IMR-90 (cell line): ENCODE data around the gene ZDHHC14. TPM values are rescaled to one million over a fixed set of nuclear protein-coding genes. Genes with fewer than 3 reads are reported as not detected.

ENCODE experiments used
- ATAC-seq: fragments of 200-7000 bp; cut with Tn5 transposase; 2 replicates; pipeline ENCODE4 v1.9.1; 2020; ENCODE audit warnings: low read depth, mild to moderate bottlenecking, moderate library complexity
- BruUV-seq: library from RNA; stranded (reverse); fragments of 400-500 nt; replicated peaks from 2 replicates; lab custom pipeline; 2021; lab: Mats Ljungman, UMichigan
- CTCF ChIA-PET: fragments of 300-600 bp; formaldehyde crosslinking; extraction: SDS; loops from one replicate; lab custom pipeline; 2021; ENCODE audit warnings: antibody characterized with exemption; lab: Yijun Ruan, JAX
- POLR2A ChIA-PET: fragments of 300-600 bp; sonication (Branson Sonifier 250); formaldehyde crosslinking; loops from one replicate; lab custom pipeline; 2022; ENCODE audit warnings: antibody characterized with exemption; ENCODE audit not compliant: unreplicated experiment; lab: Charles Lee
- DNase-seq: peaks from one replicate; pipeline ENCODE4 v3.0.0; 2013
- H2AFZ ChIP-seq: replicated peaks from 2 replicates; pipeline ENCODE3; 2013; ENCODE audit warnings: low read length, mild to moderate bottlenecking; ENCODE audit not compliant: poor library complexity
- H2AK5ac ChIP-seq: 2 replicates; pipeline ENCODE4 v1.6.1; 2013; ENCODE audit warnings: low read depth, low read length, inconsistent platforms
- H2AK9ac ChIP-seq: replicated peaks from 2 replicates; pipeline ENCODE3; 2013; ENCODE audit warnings: mild to moderate bottlenecking, low read depth, low read length, moderate library complexity; ENCODE audit not compliant: poor library complexity
- H2BK120ac ChIP-seq: 2 replicates; pipeline ENCODE4 v1.6.1; 2013; ENCODE audit warnings: low read depth, low read length, inconsistent platforms
- H2BK15ac ChIP-seq: 3 replicates; pipeline ENCODE4 v1.6.1; 2013; ENCODE audit warnings: low read depth, low read length, inconsistent platforms
- H2BK20ac ChIP-seq: 2 replicates; pipeline ENCODE4 v1.6.1; 2013; ENCODE audit warnings: low read depth, mild to moderate bottlenecking, inconsistent platforms, low read length, moderate library complexity
- H2BK5ac ChIP-seq: 2 replicates; pipeline ENCODE4 v1.6.1; 2013; ENCODE audit warnings: mild to moderate bottlenecking, low read depth, low read length, inconsistent platforms; ENCODE audit not compliant: poor library complexity, severe bottlenecking
- H3K14ac ChIP-seq: replicated peaks from 2 replicates; pipeline ENCODE4 v1.6.1; 2013; ENCODE audit warnings: low read depth, low read length, inconsistent platforms
- H3K18ac ChIP-seq: 2 replicates; pipeline ENCODE4 v1.6.1; 2013; ENCODE audit warnings: low read depth, low read length, control low read depth
- H3K23ac ChIP-seq: 2 replicates; pipeline ENCODE4 v1.6.1; 2013; ENCODE audit warnings: low read depth, low read length, inconsistent platforms
- H3K27ac ChIP-seq: 2 replicates; pipeline ENCODE4 v1.5.1; 2013; ENCODE audit warnings: mild to moderate bottlenecking, control low read depth, low read length; ENCODE audit not compliant: insufficient read depth
- H3K27me3 ChIP-seq: 2 replicates; pipeline ENCODE4 v1.6.1; 2013; ENCODE audit warnings: low read length; ENCODE audit not compliant: control insufficient read depth, insufficient read depth
- H3K36me3 ChIP-seq: 2 replicates; pipeline ENCODE4 v1.6.1; 2013; ENCODE audit warnings: low read length, mixed read lengths; ENCODE audit not compliant: control insufficient read depth, insufficient read depth
- H3K4ac ChIP-seq: 2 replicates; pipeline ENCODE4 v1.6.1; 2013; ENCODE audit warnings: low read depth, low read length, inconsistent platforms
- H3K4me1 ChIP-seq: 2 replicates; pipeline ENCODE4 v1.6.1; 2013; ENCODE audit warnings: low read length, mixed read lengths; ENCODE audit not compliant: control insufficient read depth, insufficient read depth
- H3K4me2 ChIP-seq: 2 replicates; pipeline ENCODE4 v1.6.1; 2013; ENCODE audit warnings: low read depth, mild to moderate bottlenecking, control low read depth, low read length, moderate library complexity
- H3K4me3 ChIP-seq: 2 replicates; pipeline ENCODE4 v1.5.1; 2013; ENCODE audit warnings: low read depth, mild to moderate bottlenecking, control low read depth, low read length, moderate library complexity; ENCODE audit not compliant: insufficient read depth
- H3K56ac ChIP-seq: 2 replicates; pipeline ENCODE4 v1.6.1; 2013; ENCODE audit warnings: low read length, inconsistent platforms; ENCODE audit not compliant: insufficient read depth; ENCODE audit errors: extremely low read depth
- H3K79me1 ChIP-seq, 2 experiments: 2 replicates each; pipeline ENCODE4 v1.6.1; 2013; ENCODE audit warnings: low read length in 2 of 2, inconsistent platforms in 1 of 2, low read depth in 1 of 2
- H3K9ac ChIP-seq: 2 replicates; pipeline ENCODE4 v1.6.1; 2013; ENCODE audit warnings: low read depth, low read length, control low read depth
- H3K9me1 ChIP-seq: 2 replicates; pipeline ENCODE4 v1.6.1; 2013; ENCODE audit warnings: low read length, inconsistent platforms; ENCODE audit not compliant: insufficient read depth
- H3K9me3 ChIP-seq: 2 replicates; pipeline ENCODE4 v1.6.1; 2013; ENCODE audit warnings: low read length; ENCODE audit not compliant: control insufficient read depth, insufficient read depth
- H4K20me1 ChIP-seq: 2 replicates; pipeline ENCODE4 v1.6.1; 2013; ENCODE audit warnings: low read length, inconsistent platforms; ENCODE audit not compliant: insufficient read depth
- H4K5ac ChIP-seq: 2 replicates; pipeline ENCODE4 v1.6.1; 2013; ENCODE audit warnings: mild to moderate bottlenecking, low read depth, low read length, control low read depth
- H4K8ac ChIP-seq, 2 experiments: 2 replicates each; pipeline ENCODE4 v1.6.1; 2013; ENCODE audit warnings: low read depth in 2 of 2, low read length in 2 of 2, control low read depth in 1 of 2, inconsistent platforms in 1 of 2
- H4K91ac ChIP-seq: 2 replicates; pipeline ENCODE4 v1.6.1; 2013; ENCODE audit warnings: low read depth, low read length, inconsistent platforms; ENCODE audit not compliant: insufficient read depth
- BHLHE40 ChIP-seq: fragments of 150-350 bp; IDR thresholded peaks from 2 replicates; pipeline ENCODE4 v1.6.1; 2016; ENCODE audit warnings: mild to moderate bottlenecking, low read depth, low read length
- CEBPB ChIP-seq: IDR thresholded peaks from 2 replicates; pipeline ENCODE4 v1.6.1; 2012; ENCODE audit warnings: low read depth, low read length, improper control_type of control experiment
- CHD1 ChIP-seq: IDR thresholded peaks from 2 replicates; pipeline ENCODE4 v1.6.1; 2012; ENCODE audit warnings: low read depth, low read length, improper control_type of control experiment
- FOS ChIP-seq: fragments of 150-350 bp; IDR thresholded peaks from 2 replicates; pipeline ENCODE4 v1.6.1; 2016; ENCODE audit warnings: low read depth, low read length
- MAFK ChIP-seq: IDR thresholded peaks from 2 replicates; pipeline ENCODE4 v1.6.1; 2012; ENCODE audit warnings: low read depth, low read length, improper control_type of control experiment
- MAZ ChIP-seq: IDR thresholded peaks from 2 replicates; pipeline ENCODE4 v1.6.1; 2012; ENCODE audit warnings: low read depth, mild to moderate bottlenecking, low read length, improper control_type of control experiment, moderate library complexity, borderline replicate concordance
- MXI1 ChIP-seq: IDR thresholded peaks from 2 replicates; pipeline ENCODE4 v1.6.1; 2012; ENCODE audit warnings: low read depth, mild to moderate bottlenecking, low read length, moderate library complexity, borderline replicate concordance
- NFE2L2 ChIP-seq: fragments of 150-350 bp; IDR thresholded peaks from 2 replicates; pipeline ENCODE4 v1.6.1; 2016; ENCODE audit warnings: low read depth, mild to moderate bottlenecking, low read length
- POLR2A ChIP-seq: IDR thresholded peaks from 2 replicates; pipeline ENCODE4 v1.6.1; 2012; ENCODE audit warnings: mild to moderate bottlenecking, low read depth, low read length
- RAD21 ChIP-seq: IDR thresholded peaks from 2 replicates; pipeline ENCODE4 v1.6.1; 2012; ENCODE audit warnings: low read length, improper control_type of control experiment
- RCOR1 ChIP-seq: IDR thresholded peaks from 2 replicates; pipeline ENCODE4 v1.6.1; 2012; ENCODE audit warnings: mild to moderate bottlenecking, low read length, improper control_type of control experiment; ENCODE audit not compliant: insufficient replicate concordance
- RFX5 ChIP-seq: IDR thresholded peaks from 2 replicates; pipeline ENCODE4 v1.8.0; 2012; ENCODE audit warnings: low read depth, mild to moderate bottlenecking, low read length, moderate library complexity
- SMC3 ChIP-seq: fragments of 150-350 bp; IDR thresholded peaks from 2 replicates; pipeline ENCODE4 v1.6.1; 2016; ENCODE audit warnings: low read depth, mild to moderate bottlenecking, antibody characterized with exemption, low read length, moderate library complexity
- WGBS, 2 experiments: methylation state at CpG; one replicate each; pipeline versions ENCODE4 v1.1.5 to v1.1.7; 2013; ENCODE audit warnings: missing lambda C conversion rate in 2 of 2; ENCODE audit not compliant: insufficient read length in 1 of 2; ENCODE audit errors: extremely low coverage in 2 of 2; 5-methylcytosine and 5-hydroxymethylcytosine counted together
- dilution Hi-C: fragments of 300-500 bp; cut with HindIII; formaldehyde crosslinking; loops from one replicate; pipeline ENCODE4 v1.14.3; 2018; ENCODE audit warnings: low sequenced_read_pairs; ENCODE audit not compliant: unreplicated experiment
- in situ Hi-C: fragments of 300-500 bp; cut with MboI; formaldehyde crosslinking; loops from 3 replicates; pipeline ENCODE4 v1.14.3; 2019; ENCODE audit warnings: low sequenced_read_pairs, inconsistent platforms, mixed read lengths
- intact Hi-C: fragments of 100-400 bp; cut with micrococcal nuclease; formaldehyde crosslinking; loops from 2 replicates; pipeline ENCODE4 v1.10.0; 2022
- polyA plus RNA-seq, 3 experiments: library from polyadenylated mRNA; depleted of rRNA; stranded (reverse); fragments of >200 nt; gene quantifications; 2 replicates each; pipeline ENCODE4 v1.2.3, GENCODE V29; 2012; ENCODE audit warnings: low replicate concordance in 1 of 3
- total RNA-seq: library from RNA; depleted of rRNA; stranded (reverse); fragments of >200 nt; gene quantifications from 2 replicates; pipeline ENCODE4 v1.2.3, GENCODE V29; 2012
- TF ChIP-seq, protein P1 (sequence below): conservative IDR thresholded peaks from 2 replicates; pipeline ENCODE4 v1.5.1; 2012; ENCODE audit warnings: mild to moderate bottlenecking, low read depth, low read length, improper control_type of control experiment
- TF ChIP-seq, protein P2 (sequence below): fragments of 150-350 bp; IDR thresholded peaks from 2 replicates; pipeline ENCODE4 v1.6.1; 2016; ENCODE audit warnings: low read depth, mild to moderate bottlenecking, low read length, moderate library complexity, borderline replicate concordance
- TF ChIP-seq, protein P3 (sequence below): fragments of 150-350 bp; IDR thresholded peaks from 2 replicates; pipeline ENCODE4 v1.6.1; 2017; ENCODE audit warnings: mild to moderate bottlenecking, antibody characterized with exemption, low read length, low read depth

ZDHHC14 gene
- total and polyA plus RNA-seq, 2 of the 4 experiments (the other 2 are of a cell fraction): 0.90 to 2.0 TPM

DNA sequence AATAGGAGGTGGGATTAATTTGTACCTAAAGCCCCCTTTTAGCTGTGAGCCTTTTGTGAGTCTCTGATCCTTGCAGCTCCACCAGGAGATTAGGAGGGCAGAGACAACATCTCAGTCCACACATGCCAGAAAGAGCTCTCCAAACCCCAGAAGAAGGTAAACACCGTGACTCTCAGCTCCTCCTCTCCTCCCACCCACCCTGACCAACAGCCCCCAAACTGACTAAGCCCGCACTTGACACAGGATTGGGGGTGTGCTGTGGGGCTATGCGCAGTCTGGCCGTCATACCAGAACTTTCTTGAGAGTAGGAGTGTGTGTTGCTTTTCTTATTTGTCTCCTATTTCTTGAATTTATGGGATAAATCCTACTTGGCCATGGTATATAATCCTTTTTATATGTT is 277.3 kb downstream of the ZDHHC14 start:
- no peak overlapping the region for H4K5ac ChIP-seq
- no peak overlapping the region for H3K56ac ChIP-seq
- ChIA-PET POLR2A (no interaction called here), CTCF (no interaction called here)
- in situ Hi-C loops (no loop called here), intact Hi-C loops (no loop called here), dilution Hi-C loops (no loop called here)
- H2BK120ac ChIP-seq: no peak overlapping the region
- no peak overlapping the region for H3K4me2 ChIP-seq
- ATAC-seq (no peak), DNase-seq (no peak)
- WGBS, 2 experiments: no CpG with 5 or more reads among the region's 4 CpGs
- no peak overlapping the region for H3K9ac ChIP-seq
- BruUV-seq: no TSS peak
- peaks cover 2% of the 10 kb centered on the region for H3K4me1 ChIP-seq
- H2BK5ac ChIP-seq: no peak overlapping the region
- no peak overlapping the region for H3K4me3 ChIP-seq
- H3K18ac ChIP-seq: no peak overlapping the region
- no peak overlapping the region for H3K4ac ChIP-seq
- no peak overlapping the region for H2AK5ac ChIP-seq
- H3K27me3 ChIP-seq: no peaks in the 10 kb centered on the region
- no peaks in the 10 kb centered on the region for H3K79me1 ChIP-seq
- TF ChIP-seq MXI1 (no peak), FOS (no peak), MAFK (no peak), RFX5 (no peak), CHD1 (no peak), RCOR1 (no peak), MAZ (no peak), CEBPB (no peak), SMC3 (no peak), RAD21 (no peak), BHLHE40 (no peak), NFE2L2 (no peak), POLR2A (no peak)
- TF ChIP-seq, protein P1, sequence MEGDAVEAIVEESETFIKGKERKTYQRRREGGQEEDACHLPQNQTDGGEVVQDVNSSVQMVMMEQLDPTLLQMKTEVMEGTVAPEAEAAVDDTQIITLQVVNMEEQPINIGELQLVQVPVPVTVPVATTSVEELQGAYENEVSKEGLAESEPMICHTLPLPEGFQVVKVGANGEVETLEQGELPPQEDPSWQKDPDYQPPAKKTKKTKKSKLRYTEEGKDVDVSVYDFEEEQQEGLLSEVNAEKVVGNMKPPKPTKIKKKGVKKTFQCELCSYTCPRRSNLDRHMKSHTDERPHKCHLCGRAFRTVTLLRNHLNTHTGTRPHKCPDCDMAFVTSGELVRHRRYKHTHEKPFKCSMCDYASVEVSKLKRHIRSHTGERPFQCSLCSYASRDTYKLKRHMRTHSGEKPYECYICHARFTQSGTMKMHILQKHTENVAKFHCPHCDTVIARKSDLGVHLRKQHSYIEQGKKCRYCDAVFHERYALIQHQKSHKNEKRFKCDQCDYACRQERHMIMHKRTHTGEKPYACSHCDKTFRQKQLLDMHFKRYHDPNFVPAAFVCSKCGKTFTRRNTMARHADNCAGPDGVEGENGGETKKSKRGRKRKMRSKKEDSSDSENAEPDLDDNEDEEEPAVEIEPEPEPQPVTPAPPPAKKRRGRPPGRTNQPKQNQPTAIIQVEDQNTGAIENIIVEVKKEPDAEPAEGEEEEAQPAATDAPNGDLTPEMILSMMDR: no peak
- TF ChIP-seq, protein P2, sequence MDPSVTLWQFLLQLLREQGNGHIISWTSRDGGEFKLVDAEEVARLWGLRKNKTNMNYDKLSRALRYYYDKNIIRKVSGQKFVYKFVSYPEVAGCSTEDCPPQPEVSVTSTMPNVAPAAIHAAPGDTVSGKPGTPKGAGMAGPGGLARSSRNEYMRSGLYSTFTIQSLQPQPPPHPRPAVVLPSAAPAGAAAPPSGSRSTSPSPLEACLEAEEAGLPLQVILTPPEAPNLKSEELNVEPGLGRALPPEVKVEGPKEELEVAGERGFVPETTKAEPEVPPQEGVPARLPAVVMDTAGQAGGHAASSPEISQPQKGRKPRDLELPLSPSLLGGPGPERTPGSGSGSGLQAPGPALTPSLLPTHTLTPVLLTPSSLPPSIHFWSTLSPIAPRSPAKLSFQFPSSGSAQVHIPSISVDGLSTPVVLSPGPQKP: no peak
- TF ChIP-seq, protein P3, sequence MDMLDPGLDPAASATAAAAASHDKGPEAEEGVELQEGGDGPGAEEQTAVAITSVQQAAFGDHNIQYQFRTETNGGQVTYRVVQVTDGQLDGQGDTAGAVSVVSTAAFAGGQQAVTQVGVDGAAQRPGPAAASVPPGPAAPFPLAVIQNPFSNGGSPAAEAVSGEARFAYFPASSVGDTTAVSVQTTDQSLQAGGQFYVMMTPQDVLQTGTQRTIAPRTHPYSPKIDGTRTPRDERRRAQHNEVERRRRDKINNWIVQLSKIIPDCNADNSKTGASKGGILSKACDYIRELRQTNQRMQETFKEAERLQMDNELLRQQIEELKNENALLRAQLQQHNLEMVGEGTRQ: no peak
- H3K27ac ChIP-seq: no peak overlapping the region
- no peak overlapping the region for H2BK20ac ChIP-seq
- H3K14ac ChIP-seq: no peak overlapping the region
- no peak overlapping the region for H2BK15ac ChIP-seq
- no peak overlapping the region for H4K91ac ChIP-seq
- H2AK9ac ChIP-seq: no peak overlapping the region
- no peak overlapping the region for H3K23ac ChIP-seq
- no peaks in the 10 kb centered on the region for H4K20me1 ChIP-seq
- H3K9me1 ChIP-seq: peaks cover 3% of the 10 kb centered on the region; the same call in 1 of the 2 replicates
- no peaks in the 10 kb centered on the region for H3K36me3 ChIP-seq
- H2AFZ ChIP-seq: no peak overlapping the region
- H4K8ac ChIP-seq: no peak overlapping the region
- H3K9me3 ChIP-seq: no peaks in the 10 kb centered on the region
